GM21723 (cell line): ENCODE results near the gene SRSF2.
"Not testable (repeated sequence)": the region's sequence is repeated elsewhere in the genome, so short reads cannot be mapped to it uniquely, and the experiment has no call there.

Source experiments
- ATAC-seq: cut with Tn5 transposase; IDR thresholded peaks from one replicate; pipeline ENCODE4 v1.9.1; 2021; ENCODE audit warnings: mild to moderate bottlenecking, moderate library complexity; ENCODE audit not compliant: unreplicated experiment

Gene SRSF2, protein sequence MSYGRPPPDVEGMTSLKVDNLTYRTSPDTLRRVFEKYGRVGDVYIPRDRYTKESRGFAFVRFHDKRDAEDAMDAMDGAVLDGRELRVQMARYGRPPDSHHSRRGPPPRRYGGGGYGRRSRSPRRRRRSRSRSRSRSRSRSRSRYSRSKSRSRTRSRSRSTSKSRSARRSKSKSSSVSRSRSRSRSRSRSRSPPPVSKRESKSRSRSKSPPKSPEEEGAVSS

DNA sequence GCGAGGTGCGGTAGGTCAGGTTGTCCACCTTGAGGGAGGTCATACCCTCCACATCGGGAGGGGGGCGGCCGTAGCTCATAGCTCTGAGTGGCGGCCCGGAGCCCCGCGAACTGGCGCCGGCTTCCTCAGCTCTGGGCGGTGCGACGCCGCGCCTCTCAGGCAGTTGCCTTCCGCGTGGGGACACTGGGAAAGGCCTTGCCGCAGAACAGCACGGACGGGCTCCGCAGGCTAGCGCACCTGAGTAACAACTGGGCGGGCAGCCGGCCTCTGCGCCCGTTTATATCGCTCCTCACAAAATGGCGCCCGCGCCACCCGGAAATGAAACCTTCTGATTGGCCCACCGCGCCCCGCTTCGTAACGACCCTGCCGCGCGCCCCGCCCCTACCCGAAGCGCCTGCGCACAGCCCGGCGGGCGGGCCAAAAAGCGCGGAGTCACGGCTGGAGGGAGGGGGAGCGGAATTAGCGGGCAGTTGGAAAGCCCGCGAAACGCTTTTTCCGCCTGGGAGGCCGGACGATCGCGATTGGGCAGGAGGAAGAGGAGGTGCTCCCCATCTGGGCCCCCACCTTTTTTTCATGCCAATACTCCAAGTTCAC is at the start of gene SRSF2:
Gene SRSF2, minus strand, starts transcription at position 250 of the 594 bp plus-strand sequence. Its CDS starts 171 bp downstream, at position 79.
- ATAC-seq, result peak; percentile 67

DNA sequence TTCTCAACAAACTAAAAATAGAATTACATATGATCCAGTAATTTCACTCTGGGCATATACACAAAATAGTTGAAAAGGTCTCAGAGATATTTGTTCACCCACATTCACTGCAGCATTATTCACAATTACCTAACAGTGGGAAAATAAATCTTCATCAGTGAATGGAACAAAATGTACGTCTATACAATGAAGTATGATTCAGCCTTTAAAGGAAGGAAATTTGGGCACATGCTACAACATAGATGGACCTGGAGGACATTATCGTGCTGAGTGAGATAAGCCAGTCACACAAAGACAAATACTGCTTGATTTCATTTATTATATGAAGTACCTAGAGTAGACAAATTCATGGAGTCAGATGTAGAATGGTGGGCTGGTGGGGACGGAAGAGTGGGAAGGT is 47.8 kb upstream of the SRSF2 start:
- ATAC-seq, result no peak

DNA sequence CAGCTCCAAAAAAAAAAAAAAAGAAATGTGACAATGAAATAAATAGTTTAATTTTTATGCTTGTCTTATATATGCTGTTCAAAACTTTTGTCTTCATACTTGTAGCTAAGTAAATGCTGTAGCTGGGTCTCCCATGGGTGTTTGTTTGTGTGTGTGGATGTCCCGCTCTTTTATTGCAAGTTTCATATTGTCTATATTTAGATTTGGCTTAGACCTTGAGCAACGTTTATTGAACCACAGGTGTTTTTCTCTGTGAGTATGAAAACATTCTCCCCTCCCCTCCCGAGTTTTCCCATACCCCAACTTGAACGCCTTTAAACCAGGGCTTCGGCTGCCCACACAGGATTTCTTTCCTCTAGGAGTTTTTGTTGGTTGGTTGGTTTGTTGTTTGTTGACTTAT is 46.0 kb upstream of the SRSF2 start:
- ATAC-seq, result no peak

DNA sequence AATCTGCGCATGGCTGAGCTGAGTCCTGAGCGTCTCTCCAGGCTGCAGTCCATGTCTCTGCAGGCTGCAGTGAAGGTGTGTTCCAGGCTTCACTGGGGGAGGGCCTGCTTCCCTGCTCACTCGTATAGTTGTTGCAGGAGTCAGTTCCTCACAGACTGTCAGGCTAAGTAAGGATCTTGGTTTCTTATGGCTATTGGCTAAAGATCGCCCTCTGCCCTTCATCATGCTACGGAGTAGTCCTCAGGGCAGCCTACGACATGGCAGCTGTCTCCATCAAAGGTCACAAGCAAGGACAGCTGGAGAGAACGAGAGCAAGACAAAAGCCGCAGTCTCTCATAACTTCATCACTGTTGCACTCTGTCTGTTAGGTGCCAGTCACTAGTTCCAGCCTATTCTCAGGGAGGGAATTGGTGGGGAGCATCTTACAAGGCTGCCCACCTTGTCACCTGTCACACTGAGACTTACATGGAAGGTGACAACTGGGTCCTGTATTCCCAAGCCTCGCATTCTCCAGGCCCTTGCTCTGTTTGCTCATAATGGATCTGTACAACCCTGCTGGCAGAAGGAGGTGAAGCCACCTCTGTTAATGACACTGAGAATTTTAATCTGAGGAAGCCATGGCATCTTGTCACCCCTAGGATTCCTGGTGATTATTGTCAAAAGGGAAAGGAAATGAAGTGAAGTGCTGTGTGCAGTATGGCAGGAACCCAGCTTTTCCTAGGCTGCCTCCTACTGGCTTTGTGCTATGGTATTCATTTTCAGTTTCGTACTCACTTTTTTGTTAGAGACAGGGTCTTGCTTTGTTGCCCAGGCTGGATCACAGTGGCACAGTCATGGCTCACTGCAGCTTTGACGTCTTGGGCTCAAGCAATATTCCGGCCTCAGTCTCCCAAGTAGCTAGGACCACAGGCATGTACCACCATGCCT is 44.2 kb upstream of the SRSF2 start:
- no peak for ATAC-seq

DNA sequence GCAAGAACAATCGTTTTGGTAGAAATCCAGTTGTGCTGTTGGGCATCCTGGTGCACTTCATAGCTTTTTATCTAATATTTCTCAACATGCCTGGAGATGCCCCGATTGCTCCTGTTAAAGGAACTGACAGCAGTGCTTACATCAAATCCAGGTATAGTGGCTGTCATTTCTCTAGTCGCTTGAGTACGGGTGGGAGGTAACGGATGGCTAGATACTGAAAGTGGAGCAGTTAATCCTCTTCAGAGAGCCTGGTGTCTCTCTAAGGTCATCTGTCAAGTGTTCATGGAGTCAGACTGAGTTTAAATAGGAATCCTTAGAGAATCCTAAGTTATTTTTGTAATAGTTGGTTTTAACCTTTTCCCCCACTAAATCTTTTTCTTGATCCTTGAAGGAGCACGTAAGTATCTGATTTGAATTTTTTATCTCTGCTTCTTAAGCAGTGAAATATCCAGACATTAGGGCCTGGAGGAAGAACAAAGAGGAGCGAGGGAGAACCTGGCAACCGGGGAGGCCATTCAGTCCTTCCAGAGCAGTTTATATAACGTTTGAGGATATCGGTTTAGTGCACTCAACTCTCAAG is 38.0 kb upstream of the SRSF2 start:
- ATAC-seq, result no peak

DNA sequence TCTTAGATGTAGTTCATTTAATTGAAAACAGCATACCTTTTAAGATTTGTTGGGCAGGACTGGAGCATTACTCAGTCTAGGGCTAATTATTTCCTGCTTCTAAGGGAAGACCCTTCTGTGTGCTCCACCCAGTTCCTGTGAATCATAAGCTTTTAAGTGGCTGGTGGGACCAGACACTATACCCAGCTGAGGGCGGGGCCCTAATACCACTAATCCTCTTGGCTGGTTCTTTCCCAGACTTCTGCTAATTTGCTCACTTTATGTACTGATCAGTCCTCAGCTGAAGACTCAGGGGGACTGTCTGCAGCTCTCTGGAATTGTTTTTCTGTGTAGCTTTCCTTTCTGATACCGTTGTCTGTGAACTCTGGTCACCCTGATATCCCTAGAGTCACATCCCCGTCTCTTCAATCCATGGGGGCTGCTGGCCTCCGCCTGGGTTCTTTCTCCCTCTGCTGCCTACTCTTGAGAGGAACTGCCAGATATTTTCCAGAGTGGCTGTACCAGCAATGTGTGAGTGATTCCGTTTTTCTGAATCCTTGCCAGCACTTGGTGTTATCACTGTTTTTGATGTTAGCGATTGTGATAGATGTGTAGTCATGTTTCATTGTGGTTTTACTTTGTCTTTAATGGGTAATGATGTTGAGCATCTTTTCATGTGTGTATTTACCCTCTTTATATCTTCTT is 35.9 kb upstream of the SRSF2 start:
- ATAC-seq, result no peak

DNA sequence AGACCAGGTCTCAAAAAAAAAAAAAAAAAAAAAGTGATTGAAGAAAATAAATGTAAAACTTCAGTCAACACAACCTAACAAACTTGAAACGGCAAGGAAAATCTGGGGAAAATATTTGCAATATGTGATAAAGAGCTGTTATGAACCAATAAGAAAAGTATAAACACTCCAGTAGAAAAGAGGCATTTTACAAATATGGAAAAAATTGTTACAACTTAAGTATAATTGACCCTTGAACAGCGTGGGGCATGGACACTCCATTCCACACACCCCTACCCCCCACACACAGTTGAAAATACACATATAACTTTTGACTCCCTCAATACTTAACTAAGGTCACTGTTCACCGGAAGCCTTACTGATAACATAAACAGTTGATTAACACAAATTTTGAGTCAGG is 21.4 kb upstream of the SRSF2 start:
- ATAC-seq, result no peak

DNA sequence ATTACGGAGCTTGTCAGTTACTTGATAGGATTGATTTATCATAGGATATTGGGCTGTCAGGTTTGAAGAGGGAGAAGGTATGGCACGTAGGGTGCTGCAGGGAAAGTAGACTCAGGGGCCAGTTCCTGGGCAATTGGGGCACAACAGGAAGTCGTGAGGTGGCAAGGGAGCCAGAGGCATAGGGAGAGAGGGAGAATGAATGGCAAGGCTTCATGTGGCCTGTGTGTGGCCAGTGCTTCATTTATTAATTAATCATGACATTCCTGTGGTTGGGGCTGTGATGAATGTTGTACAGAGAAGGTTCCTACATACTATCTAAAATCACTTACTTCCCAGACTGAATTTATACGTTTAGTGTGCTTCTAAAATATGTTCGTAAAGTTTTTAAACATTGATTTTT is 20.1 kb upstream of the SRSF2 start:
- no peak for ATAC-seq

DNA sequence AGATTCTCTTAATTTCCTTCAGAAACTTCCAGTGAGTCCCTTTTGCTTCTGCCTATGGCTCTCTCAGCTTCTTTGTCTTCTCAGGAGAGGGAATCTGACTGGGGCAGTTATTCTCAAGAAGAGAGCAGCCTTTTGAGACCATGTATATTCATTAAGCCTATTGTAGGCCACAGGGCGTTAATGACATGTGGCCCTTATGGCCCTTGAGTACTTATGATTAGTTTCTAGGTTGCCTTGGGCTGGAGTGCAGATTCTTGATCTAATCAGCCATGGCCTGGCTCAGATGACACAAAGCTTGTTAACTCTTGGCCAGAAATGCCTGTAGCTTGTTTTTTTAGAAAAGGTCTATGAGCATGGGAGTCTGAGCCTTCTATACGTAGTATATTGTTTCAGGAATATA is 18.2 kb upstream of the SRSF2 start:
- ATAC-seq, result no peak

DNA sequence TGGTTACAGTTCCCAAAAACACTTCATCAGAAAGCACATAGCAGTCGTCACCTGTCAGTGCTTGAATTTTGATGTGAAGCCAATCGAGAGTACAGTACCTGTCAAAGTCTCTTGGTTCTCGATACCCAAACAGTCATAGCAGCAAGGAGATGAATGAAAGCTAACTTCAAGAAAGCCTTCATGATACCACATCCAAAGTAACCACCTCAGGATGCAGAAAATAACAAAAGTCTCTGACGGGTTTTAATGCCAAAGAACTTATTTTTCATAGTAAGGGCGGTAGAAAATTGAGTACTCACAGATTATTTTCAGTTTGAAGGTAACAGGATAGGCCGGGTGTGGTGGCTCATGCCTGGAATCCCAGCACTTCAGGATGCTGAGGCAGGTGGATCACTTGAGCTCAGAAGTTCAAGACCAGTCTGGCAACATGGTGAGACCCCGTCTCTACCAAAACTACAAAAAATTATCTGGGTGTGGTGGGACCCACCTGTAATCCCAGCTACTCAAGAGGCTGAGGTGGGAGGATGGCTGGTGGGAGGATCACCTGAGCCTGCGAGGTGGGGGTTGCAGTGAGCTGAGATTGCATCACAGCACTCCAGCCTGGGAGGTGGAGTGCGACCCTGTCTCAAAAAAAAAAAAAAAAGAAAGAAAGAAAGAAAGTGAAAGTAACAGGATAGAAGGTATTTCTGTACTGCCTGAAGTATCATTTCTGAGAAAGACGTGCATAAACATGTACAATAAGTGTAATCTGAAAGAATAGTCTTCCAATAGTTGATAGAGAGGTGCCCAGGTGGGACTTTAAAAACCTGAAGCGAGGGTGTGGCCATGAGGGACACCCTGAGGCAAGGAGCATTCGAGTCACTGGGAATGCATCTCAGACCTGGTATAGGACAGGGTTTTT is 16.2 kb upstream of the SRSF2 start:
- no peak for ATAC-seq

DNA sequence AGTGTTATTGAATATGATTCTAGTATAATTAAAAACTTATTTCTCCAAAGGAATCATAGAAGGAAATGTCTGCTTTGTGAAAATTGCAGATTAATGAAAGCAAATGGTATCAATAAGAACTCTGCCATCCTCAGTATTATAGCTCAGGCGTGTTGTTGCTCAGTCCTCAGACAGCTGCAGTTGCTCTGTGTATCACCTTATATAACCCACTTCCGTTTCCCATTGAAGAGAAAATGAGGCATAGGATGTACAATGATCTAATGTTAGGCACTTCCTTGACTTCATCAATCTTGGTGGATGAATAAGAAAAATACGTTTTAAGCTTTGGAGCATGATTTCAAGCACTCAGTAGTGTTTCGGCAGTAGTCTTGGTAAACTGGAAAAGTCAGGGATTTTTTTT is 14.9 kb upstream of the SRSF2 start:
- no peak for ATAC-seq

DNA sequence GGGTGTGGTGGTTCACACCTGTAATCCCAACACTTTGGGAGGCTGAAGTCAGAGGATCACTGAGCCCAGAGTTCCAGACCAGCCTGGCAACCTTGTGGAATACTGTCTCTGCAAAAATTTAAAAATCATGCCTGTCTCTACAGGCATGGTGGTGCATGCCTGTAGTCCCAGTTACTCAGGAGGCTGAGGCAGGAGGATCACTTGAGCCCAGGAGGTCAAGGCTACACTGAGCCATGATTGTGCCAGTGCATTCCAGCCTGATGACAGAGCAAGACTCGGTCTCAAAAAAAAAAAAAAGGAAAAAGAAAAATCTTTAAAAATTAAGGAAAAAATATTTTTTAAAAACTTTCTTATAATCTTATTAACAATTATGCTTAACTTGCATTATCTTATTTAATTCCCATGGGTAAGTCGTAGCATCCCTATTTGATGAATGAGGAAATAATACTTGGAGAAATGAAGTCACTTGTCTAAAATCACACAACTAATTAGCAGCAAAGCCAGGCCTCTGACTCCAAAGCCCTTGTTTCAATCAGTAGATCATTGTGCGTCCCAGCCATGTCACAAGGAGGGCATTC is 14.4 kb upstream of the SRSF2 start:
- ATAC-seq, result no peak

DNA sequence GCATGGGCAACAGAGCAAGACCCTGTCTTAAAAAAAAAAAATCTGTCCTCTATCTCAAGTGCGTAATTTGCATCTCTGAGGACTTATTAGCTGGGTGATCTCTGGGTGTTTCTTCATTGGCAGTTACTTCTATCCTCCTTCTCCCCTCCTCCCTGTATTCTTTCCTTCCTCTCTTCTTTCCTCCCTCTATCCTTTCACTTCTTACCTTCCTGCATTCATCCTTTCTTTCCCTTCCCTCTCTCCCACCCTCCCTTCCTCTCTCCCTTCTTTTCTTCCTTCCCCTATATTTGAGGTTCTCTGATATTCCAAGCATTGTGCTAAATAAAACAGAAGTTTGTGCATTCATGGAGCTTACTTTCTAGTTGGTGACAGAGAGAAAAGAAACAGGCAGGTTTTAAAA is 11.5 kb upstream of the SRSF2 start:
- no peak for ATAC-seq

DNA sequence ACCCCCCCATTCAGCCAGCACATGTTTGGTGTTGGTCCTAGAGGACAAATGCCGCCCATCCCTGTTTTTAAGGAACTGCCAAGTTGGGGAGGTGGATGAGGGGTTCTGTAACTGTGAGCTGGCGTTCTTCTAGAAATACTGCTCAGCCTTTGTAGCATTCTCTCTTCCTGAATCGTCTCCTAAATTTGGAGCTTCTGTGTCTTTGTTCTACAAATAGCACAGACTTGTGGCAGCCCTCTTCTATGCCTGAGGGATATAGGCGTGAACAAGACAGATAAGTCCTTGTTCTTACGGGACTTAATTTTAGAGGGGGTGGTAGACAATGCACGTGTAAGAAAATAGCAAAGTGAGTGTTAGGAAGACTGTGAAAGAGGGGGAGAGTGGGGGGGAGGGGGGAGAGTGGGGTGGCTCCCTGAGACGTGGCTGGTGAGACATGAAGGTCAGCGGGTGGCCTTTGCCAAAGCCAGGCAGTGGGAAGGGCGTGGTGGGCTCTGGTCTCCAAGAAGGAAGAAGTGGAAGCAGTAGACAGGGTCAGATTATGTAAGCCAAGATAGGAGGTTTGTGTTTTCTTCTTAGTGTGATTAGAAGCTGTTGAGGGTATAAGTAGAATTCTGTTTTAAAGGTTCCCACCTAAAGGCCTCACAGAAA is 10.7 kb upstream of the SRSF2 start:
- ATAC-seq, result no peak

DNA sequence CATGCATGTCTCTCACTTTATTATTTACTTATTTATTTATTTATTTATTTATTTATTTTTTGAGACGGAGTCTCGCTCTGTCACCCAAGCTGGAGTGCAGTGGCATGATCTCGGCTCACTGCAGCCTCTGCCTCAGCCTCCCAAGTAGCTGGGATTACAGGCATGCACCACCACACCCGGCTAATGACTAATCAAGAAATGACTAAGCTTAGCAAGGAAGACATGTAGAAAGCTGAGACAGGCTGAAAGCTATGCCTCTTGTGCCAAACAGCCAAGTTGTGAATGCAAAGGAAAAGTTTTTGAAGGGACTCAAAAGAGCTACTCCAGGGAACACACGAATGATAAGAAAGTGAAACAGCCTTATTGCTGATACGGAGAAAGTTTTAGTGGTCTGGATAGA is 8.7 kb upstream of the SRSF2 start:
- not testable (repeated sequence) for ATAC-seq

DNA sequence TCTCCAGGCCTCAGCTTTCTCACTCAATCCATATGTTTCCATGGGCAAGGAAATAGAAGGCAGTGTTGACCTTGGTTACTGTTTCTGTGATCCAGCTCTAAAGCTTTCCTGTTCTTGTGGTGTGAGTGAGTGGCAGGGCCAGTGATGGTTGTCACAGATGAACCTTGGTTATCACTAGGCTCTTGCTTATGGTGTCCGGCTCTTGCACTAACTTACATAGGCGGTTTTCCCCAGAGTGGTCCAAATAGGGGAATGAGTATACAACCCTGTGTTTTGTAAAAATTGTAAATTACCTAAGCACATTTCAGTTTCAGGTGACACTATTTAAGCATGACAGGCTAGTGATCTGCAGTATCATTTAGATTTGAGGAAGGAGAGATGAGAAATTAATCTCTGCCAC is 7.6 kb upstream of the SRSF2 start:
- no peak for ATAC-seq

DNA sequence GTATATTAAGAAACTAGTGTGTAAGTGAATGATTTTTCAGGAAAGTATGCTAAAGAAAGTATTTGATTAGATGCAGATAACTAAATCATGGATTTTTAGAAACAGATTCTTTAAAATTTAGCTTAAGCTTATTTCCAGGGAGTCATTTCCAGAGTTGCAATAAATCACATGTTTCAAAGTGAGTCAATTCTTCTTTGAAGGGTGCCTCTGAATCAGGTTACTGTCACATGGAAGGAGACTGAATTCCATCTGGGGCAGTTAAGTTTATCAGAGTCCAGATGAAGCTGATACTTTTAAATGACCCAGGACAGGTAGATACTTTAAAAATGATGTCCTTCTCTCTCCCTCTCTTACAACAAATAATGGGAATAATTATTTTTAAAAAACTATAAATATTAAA is 5.8 kb upstream of the SRSF2 start:
- ATAC-seq, result no peak

DNA sequence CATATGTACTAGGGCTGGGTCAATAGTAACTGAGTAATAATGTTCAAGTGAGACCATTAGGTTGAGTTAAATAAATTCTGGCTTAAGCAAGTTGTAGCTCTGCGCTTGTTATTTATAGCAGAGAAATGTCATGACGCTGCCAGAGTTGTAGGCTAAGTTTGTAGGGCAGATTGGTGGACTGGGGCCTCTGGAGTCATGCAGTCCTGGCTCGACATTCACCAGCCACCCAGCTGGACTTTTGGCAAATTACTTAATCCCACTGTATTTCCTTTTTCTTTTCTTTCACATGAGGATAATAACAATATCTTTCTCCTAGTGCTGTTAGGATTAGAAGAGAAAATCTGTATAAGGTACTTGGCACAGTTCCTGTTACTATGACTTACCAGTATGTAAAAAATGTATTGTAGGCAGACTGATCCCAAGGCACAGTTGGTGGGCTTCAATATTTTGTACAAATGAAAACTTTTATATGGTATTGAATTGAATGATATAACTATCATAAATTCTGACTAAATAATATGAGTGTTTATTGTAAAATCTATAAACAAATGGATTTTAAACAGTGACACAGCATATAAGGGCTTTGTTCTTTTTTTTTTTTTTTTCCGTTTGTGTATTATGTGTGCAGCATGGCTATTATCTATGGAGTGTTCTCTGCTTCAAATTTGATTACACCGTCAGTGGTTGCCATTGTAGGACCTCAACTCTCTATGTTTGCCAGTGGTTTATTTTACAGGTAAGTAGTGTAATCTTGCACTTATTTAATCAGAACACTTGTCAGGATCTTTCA is 3.4 kb upstream of the SRSF2 start:
- no peak for ATAC-seq
